ENCODE results near the gene SDSL. TPM values are rescaled to one million over a fixed set of nuclear protein-coding genes. Genes with fewer than 3 reads are reported as not detected.

Gene SDSL
- polyA plus RNA-seq, 3 donors = 4.6 to 10.0 (median 6.5) TPM

GRCh38 chr12:113391650-113392337 is 30.4 kb upstream of the SDSL start:
- no peak for TF ChIP-seq CTCF (IDR thresholded peaks at IDR 0.05)
- no peak overlapping the region for H2AFZ ChIP-seq (ENCODE audit: insufficient read depth, low read depth, low read length, poor library complexity, severe bottlenecking)
- H3K9me3 Mint-ChIP-seq = peaks cover 0 to 12% (median 0%) of the 10 kb centered on the region in 7 donors
- H3K9me3 ChIP-seq (replicated peaks in 1 of 2; ENCODE audit: control insufficient read depth in 1 of 2, insufficient read depth in 1 of 2, low read length in 2 of 2) = no peaks in the 10 kb centered on the region
- no peaks in the 10 kb centered on the region for H3K4me1 ChIP-seq (ENCODE audit: control insufficient read depth in 1 of 2, insufficient read depth in 2 of 2, low read length in 2 of 2)
- no peaks in the 10 kb centered on the region for H3K79me2 ChIP-seq (ENCODE audit: insufficient read depth, low read length)
- no peaks in the 10 kb centered on the region for H4K20me1 ChIP-seq (ENCODE audit: insufficient read depth, low read length)
- intact Hi-C loops (cut with micrococcal nuclease) = loop anchor here in 1 of 2 donors (5.0 kb wide), 1 partner anchor 36 kb away; no protein-coding TSS in a partner anchor
- H3K27me3 ChIP-seq (ENCODE audit: control insufficient read depth in 2 of 2, insufficient read depth in 2 of 2, low read length in 2 of 2) = no peaks in the 10 kb centered on the region
- H3K27me3 Mint-ChIP-seq (ENCODE audit: low read depth in 3 of 3) = peaks cover 2 to 6% (median 2%) of the 10 kb centered on the region in 3 donors
- no peak overlapping the region for H3K9ac ChIP-seq (ENCODE audit: insufficient read depth, low read length, poor library complexity, severe bottlenecking)
- 92% methylated on average over 4 of the region's 9 CpGs for WGBS (ENCODE audit: insufficient coverage)
- H3K36me3 ChIP-seq (replicated peaks in 1 of 2; ENCODE audit: control insufficient read depth in 1 of 2, insufficient read depth in 2 of 2, low read length in 2 of 2) = peaks cover 19 to 39% of the 10 kb centered on the region in 2 donors
- peaks cover 21 to 23% of the 10 kb centered on the region in 2 donors for H3K36me3 Mint-ChIP-seq
- H3K4me1 Mint-ChIP-seq = no peaks in the 10 kb centered on the region
- H3K4me3 ChIP-seq (replicated peaks in 1 of 3; ENCODE audit: low read depth in 2 of 3, low read length in 3 of 3) = no peak overlapping the region
- no peak overlapping the region for H3K4me2 ChIP-seq (replicated peaks; ENCODE audit: extremely low read depth, low read length, poor library complexity, severe bottlenecking)
- no peak overlapping the region for H3K4me3 Mint-ChIP-seq
- DNase-seq = no peak
- no peak overlapping the region for H3K27ac ChIP-seq (ENCODE audit: low read depth in 1 of 2, low read length in 2 of 2)
- peak overlapping the region in 1 of 7 donors; percentile 63 for H3K27ac Mint-ChIP-seq

GRCh38 chr12:113392520-113392919 is 29.7 kb upstream of the SDSL start:
- no peak overlapping the region for H2AFZ ChIP-seq (ENCODE audit: insufficient read depth, low read depth, low read length, poor library complexity, severe bottlenecking)
- no peaks in the 10 kb centered on the region for H4K20me1 ChIP-seq (ENCODE audit: insufficient read depth, low read length)
- H3K9me3 ChIP-seq (replicated peaks in 1 of 2; ENCODE audit: control insufficient read depth in 1 of 2, insufficient read depth in 1 of 2, low read length in 2 of 2) = no peaks in the 10 kb centered on the region
- no peak overlapping the region for H3K27ac ChIP-seq (ENCODE audit: low read depth in 1 of 2, low read length in 2 of 2)
- WGBS (ENCODE audit: insufficient coverage) = 97% methylated on average over 7 of the region's 7 CpGs
- no peak overlapping the region for H3K4me3 ChIP-seq (replicated peaks in 1 of 3; ENCODE audit: low read depth in 2 of 3, low read length in 3 of 3)
- no peaks in the 10 kb centered on the region for H3K4me1 ChIP-seq (ENCODE audit: control insufficient read depth in 1 of 2, insufficient read depth in 2 of 2, low read length in 2 of 2)
- H3K27me3 ChIP-seq (ENCODE audit: control insufficient read depth in 2 of 2, insufficient read depth in 2 of 2, low read length in 2 of 2) = no peaks in the 10 kb centered on the region
- no peak for DNase-seq
- H3K9ac ChIP-seq (ENCODE audit: insufficient read depth, low read length, poor library complexity, severe bottlenecking) = no peak overlapping the region
- no peak for TF ChIP-seq CTCF (IDR thresholded peaks at IDR 0.05)
- H3K36me3 Mint-ChIP-seq = peaks cover 15% of the 10 kb centered on the region in 2 donors
- H3K4me1 Mint-ChIP-seq = no peaks in the 10 kb centered on the region
- no peak overlapping the region for H3K4me2 ChIP-seq (replicated peaks; ENCODE audit: extremely low read depth, low read length, poor library complexity, severe bottlenecking)
- H3K27me3 Mint-ChIP-seq (ENCODE audit: low read depth in 3 of 3) = peaks cover 2 to 6% (median 4%) of the 10 kb centered on the region in 3 donors
- intact Hi-C loops (cut with micrococcal nuclease) = loop anchor here in 1 of 2 donors (5.0 kb wide), 1 partner anchor 35 kb away; no protein-coding TSS in a partner anchor
- H3K9me3 Mint-ChIP-seq = peaks cover 0 to 12% (median 0%) of the 10 kb centered on the region in 7 donors
- H3K79me2 ChIP-seq (ENCODE audit: insufficient read depth, low read length) = no peaks in the 10 kb centered on the region
- no peak overlapping the region for H3K27ac Mint-ChIP-seq
- no peak overlapping the region for H3K4me3 Mint-ChIP-seq
- H3K36me3 ChIP-seq (replicated peaks in 1 of 2; ENCODE audit: control insufficient read depth in 1 of 2, insufficient read depth in 2 of 2, low read length in 2 of 2) = peaks cover 12 to 31% of the 10 kb centered on the region in 2 donors

Data from CD14-positive monocyte (primary cell).